ENCODE measurements around the gene SERPINA10.

GRCh38 chr14:94316692-94317091 lies 23.6 kb upstream of the SERPINA10 start:
- TF ChIP-seq CTCF (IDR thresholded peaks at IDR 0.05) (no peak), POLR2AphosphoS5 (IDR thresholded peaks at IDR 0.05) (no peak)
